Right atrium auricular region (tissue), 2 donors: ENCODE data around the gene TEAD1. TPM values are rescaled to one million over a fixed set of nuclear protein-coding genes. Genes with fewer than 3 reads are reported as not detected.
A peak's percentile ranks its signal among the peaks of the same experiment; 100 is the strongest.

Source experiments
- DNase-seq: peaks from one replicate; pipeline ENCODE4 v3.0.0-alpha.2; 2019; ENCODE audit warnings: low spot score
- H3K27ac ChIP-seq, 2 donors: fragments of 200-600 bp; sonication (generic); 1 replicate in 1 of 2; 2 replicates in 1 of 2; pipeline ENCODE4 v1.5.1; 2016 to 2019
- H3K27me3 ChIP-seq, 2 donors: fragments of 200-600 bp; sonication (generic); one replicate each; pipeline versions ENCODE4 v1.5.1 to v1.6.0; 2017 to 2019
- H3K36me3 ChIP-seq: fragments of 200-600 bp; sonication (generic); one replicate; pipeline ENCODE4 v1.5.1; 2016
- H3K4me1 ChIP-seq, 2 donors: fragments of 200-600 bp; sonication (generic); one replicate each; pipeline versions ENCODE4 v1.5.1 to v1.6.0; 2017 to 2019
- H3K4me3 ChIP-seq, 2 donors: fragments of 200-600 bp; sonication (generic); 1 replicate in 1 of 2; 2 replicates in 1 of 2; pipeline ENCODE4 v1.5.1; 2017 to 2019; ENCODE audit warnings: mild to moderate bottlenecking in 1 of 2, moderate library complexity in 1 of 2
- H3K9me3 ChIP-seq, 2 donors: fragments of 200-600 bp; sonication (generic); one replicate each; pipeline ENCODE4 v1.5.1; 2019
- CTCF ChIP-seq, 2 donors: fragments of 200-600 bp; sonication (generic); IDR thresholded peaks; one replicate each; pipeline ENCODE4 v1.5.1; 2019; ENCODE audit warnings: antibody characterized with exemption in 2 of 2
- total RNA-seq, 2 donors: library from RNA; depleted of rRNA; stranded (reverse); fragments of >200 nt; gene quantifications; one replicate each; pipeline ENCODE4 v1.1.0, GENCODE V29; 2016

TEAD1 gene
- total RNA-seq, 2 donors from 2014 or later = 73.8 to 99.8 TPM

GRCh38 chr11:12666915-12667314, 7.3 kb upstream of the TEAD1 start:
- no peak for TF ChIP-seq CTCF (IDR thresholded peaks at IDR 0.05)
- no peaks in the 10 kb centered on the region for H3K27me3 ChIP-seq
- no peaks in the 10 kb centered on the region for H3K4me1 ChIP-seq

GRCh38 chr11:12667646-12668045, 6.6 kb upstream of the TEAD1 start:
- no peaks in the 10 kb centered on the region for H3K4me1 ChIP-seq
- no peak for TF ChIP-seq CTCF (IDR thresholded peaks at IDR 0.05)
- no peaks in the 10 kb centered on the region for H3K27me3 ChIP-seq
- DNase-seq = no peak
- H3K9me3 ChIP-seq = no peaks in the 10 kb centered on the region
- no peak overlapping the region for H3K4me3 ChIP-seq
- no peaks in the 10 kb centered on the region for H3K36me3 ChIP-seq
- H3K27ac ChIP-seq = no peak overlapping the region

More at GRCh38 chr11:12666915-12667314, 7.3 kb upstream of the TEAD1 start:
- no peak overlapping the region for H3K27ac ChIP-seq
- H3K36me3 ChIP-seq = no peaks in the 10 kb centered on the region
- no peak for DNase-seq
- H3K4me3 ChIP-seq = no peak overlapping the region
- no peaks in the 10 kb centered on the region for H3K9me3 ChIP-seq

DNA sequence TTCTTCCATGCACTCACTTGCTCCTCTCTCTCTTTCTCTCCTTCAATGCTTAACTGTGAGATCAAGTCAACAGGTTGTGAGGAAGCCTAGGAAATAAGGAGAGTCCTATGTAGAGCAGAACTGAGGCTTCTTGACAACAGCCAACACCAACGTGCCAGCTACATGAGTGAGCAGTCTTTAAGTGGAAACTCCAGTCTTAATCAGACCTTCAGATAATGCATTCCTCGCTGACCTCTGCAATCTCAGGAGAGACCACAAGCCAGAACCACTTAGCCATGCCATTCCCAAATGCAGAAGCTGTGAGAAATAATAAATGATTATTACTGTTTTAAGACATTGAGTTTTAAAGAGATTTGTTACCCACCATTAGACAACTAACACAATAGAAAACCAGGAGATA, 6.1 kb upstream of the TEAD1 start:
- TF ChIP-seq CTCF (IDR thresholded peaks at IDR 0.05) = no peak
- H3K4me1 ChIP-seq = peaks cover 0 to under 1% of the 10 kb centered on the region in 2 donors
- H3K36me3 ChIP-seq = no peaks in the 10 kb centered on the region
- H3K9me3 ChIP-seq = no peaks in the 10 kb centered on the region
- DNase-seq = no peak
- no peaks in the 10 kb centered on the region for H3K27me3 ChIP-seq
- H3K27ac ChIP-seq = no peak overlapping the region
- no peak overlapping the region for H3K4me3 ChIP-seq

- H3K4me3 ChIP-seq = no peak overlapping the region
- no peak overlapping the region for H3K27ac ChIP-seq
- no peak for DNase-seq
- H3K9me3 ChIP-seq = no peaks in the 10 kb centered on the region
- TF ChIP-seq CTCF (IDR thresholded peaks at IDR 0.05) = no peak
- no peaks in the 10 kb centered on the region for H3K36me3 ChIP-seq
- H3K27me3 ChIP-seq = no peaks in the 10 kb centered on the region
- H3K4me1 ChIP-seq = peaks cover 0 to 5% of the 10 kb centered on the region in 2 donors
These were observed 4.3 kb upstream of the TEAD1 start for GRCh38 chr11:12669930-12670329.

DNA sequence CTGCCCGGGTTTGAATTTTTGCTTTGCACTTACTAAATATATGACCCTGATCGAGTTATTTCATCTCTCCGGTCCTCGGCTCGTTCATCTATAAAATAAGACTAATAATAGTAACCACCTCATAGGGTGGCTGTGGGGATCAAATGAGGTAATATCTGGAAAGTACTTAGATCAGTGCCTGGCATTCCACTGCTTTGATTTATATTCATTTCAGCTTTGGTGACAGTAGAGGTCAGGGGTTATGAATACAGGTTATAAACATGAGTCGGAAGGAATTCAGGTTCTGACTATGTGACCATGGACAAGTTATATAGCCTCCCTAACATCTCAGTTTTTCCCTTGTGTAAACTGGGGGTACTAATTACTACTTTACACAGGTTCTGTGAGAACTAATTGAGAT, 2.9 kb upstream of the TEAD1 start:
- H3K27ac ChIP-seq = no peak overlapping the region
- H3K36me3 ChIP-seq = no peaks in the 10 kb centered on the region
- no peaks in the 10 kb centered on the region for H3K9me3 ChIP-seq
- no peak for DNase-seq
- H3K4me1 ChIP-seq = peaks cover 0 to 13% of the 10 kb centered on the region in 2 donors
- no peak overlapping the region for H3K4me3 ChIP-seq
- no peak for TF ChIP-seq CTCF (IDR thresholded peaks at IDR 0.05)
- no peaks in the 10 kb centered on the region for H3K27me3 ChIP-seq

- Histone ChIP-seq H3K27ac (peak overlapping the region; percentile 90 to 98), H3K4me1 (peaks cover 0 to 35% of the 10 kb centered on the region in 2 donors), H3K4me3 (peak overlapping the region; percentile 72 to 84), H3K9me3 (no peaks in the 10 kb centered on the region), H3K27me3 (no peaks in the 10 kb centered on the region), H3K36me3 (no peaks in the 10 kb centered on the region)
- TF ChIP-seq CTCF (IDR thresholded peaks at IDR 0.05) = no peak
- no peak for DNase-seq
These were observed 659 bp upstream of the TEAD1 start for GRCh38 chr11:12673601-12673923.
